GM12892 (cell line): ENCODE results near the gene TTC33.

Experiments used
- POLR2A ChIP-seq: IDR thresholded peaks from 2 replicates; pipeline ENCODE4 v1.6.1; 2011; ENCODE audit warnings: low read depth, low read length, control low read depth
- POLR2AphosphoS5 ChIP-seq: IDR thresholded peaks from 2 replicates; pipeline ENCODE4 v1.6.1; 2011; ENCODE audit warnings: low read depth, low read length, control low read depth
- TAF1 ChIP-seq: IDR thresholded peaks from 2 replicates; pipeline ENCODE4 v1.6.1; 2011; ENCODE audit warnings: low read depth, mild to moderate bottlenecking, control low read depth, low read length, borderline replicate concordance

DNA sequence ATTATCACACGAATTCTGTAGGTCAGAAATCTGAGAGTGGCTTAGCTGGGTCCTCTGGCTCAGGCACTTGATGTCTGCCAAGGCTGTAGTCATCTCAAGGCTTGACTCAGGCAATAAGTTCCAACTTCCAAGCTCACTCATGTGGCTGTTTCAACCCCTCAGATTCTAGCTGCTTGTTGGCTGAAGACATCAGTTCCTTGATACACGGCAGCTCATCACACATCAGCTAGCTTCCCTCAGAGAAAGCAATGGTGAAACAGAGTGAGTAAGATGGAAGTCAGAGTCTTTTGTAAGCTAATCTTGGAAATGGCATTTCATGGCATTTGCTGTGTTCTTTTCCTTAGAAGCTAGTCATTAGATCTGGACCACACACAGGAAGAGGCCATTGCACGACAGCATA is 280.2 kb downstream of the TTC33 start:
- TF ChIP-seq POLR2AphosphoS5 (no peak), TAF1 (no peak), POLR2A (no peak)
